Inflammatory macrophage treated with lipopolysaccharide for 1 hour (primary cell): ENCODE data around the gene ZC3H12A.

Source experiments
- DNase-seq, 2 donors: peaks; one replicate each; pipeline ENCODE4 v3.0.0-alpha.2; 2020 to 2022

Gene ZC3H12A

GRCh38 chr1:37479255-37480124, 5.1 kb downstream of the ZC3H12A start:
- peak; percentile 96 to 99 for DNase-seq

GRCh38 chr1:37480125-37480466, 5.7 kb downstream of the ZC3H12A start:
- DNase-seq, result no peak

DNA sequence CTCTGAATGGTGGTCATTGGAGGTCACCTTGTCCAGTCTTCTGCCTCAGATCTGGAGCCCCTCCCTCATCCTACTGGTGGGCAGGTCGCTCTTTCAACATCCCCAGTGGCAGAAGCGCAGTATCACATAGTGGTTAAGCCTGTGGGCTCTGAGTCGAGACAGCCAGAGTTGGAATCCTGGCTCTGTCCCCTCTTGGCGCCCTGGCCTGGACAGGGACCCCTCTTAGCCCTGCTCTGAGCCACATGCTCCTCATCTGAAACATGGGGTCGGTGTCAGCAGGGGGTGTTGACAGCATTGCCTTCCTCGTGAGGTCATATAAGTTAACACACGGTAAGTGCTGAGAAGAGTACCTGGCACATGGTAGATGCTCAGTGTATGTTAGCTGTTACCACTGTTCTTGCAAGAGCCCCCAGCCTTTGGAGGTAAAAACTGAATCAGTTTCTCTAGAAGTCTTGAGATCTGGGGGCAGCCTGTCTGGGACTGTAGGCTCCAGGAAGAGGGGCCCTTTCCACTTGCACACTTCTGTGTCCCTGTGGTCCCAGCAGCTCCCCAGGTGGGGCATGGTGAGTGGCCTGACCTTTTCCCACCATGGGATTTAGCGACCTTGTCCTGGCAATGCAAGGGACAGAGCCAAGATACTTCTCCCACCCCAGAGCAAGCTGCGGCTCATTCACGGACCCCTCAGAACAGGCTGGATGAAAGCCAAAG, 6.4 kb downstream of the ZC3H12A start:
- no peak for DNase-seq

- DNase-seq, result peak; percentile 67 to 81
These were observed 7.1 kb downstream of the ZC3H12A start for GRCh38 chr1:37481289-37482003.

DNA sequence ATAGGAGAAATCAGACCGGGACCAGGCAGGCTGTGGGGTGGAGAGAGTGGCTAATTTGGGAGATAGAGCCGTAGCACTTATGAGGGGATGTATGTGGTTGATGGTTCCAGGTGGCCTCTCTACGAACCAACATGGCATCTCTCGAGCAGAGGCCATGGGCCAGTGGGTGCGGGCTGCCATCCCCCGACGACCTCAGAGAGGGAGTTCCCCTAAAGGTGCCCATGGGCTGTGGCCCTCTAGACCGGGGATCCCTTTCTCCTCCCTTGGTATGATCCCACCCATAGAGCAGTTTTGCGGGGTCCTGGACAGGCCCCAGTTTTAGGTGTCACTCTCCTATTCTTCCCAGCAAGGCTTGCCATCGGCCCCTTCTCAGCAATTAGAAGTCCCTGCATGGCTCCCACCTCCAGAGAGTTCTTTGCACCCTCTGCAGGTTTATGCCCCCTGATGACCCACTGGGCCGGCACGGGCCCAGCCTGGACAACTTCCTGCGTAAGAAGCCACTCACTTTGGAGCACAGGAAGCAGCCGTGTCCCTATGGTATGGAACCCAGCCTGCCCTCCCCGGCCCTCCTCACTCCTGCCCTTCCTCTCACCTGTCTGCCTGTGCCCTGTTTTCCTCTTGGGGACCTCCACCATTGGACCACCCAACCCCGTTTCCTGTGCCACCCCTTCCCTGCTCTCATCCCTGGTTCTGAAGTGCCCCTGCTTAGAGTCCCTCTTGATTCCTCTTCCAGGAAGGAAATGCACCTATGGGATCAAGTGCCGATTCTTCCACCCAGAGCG, 7.8 kb downstream of the ZC3H12A start:
- DNase-seq, result no peak

DNA sequence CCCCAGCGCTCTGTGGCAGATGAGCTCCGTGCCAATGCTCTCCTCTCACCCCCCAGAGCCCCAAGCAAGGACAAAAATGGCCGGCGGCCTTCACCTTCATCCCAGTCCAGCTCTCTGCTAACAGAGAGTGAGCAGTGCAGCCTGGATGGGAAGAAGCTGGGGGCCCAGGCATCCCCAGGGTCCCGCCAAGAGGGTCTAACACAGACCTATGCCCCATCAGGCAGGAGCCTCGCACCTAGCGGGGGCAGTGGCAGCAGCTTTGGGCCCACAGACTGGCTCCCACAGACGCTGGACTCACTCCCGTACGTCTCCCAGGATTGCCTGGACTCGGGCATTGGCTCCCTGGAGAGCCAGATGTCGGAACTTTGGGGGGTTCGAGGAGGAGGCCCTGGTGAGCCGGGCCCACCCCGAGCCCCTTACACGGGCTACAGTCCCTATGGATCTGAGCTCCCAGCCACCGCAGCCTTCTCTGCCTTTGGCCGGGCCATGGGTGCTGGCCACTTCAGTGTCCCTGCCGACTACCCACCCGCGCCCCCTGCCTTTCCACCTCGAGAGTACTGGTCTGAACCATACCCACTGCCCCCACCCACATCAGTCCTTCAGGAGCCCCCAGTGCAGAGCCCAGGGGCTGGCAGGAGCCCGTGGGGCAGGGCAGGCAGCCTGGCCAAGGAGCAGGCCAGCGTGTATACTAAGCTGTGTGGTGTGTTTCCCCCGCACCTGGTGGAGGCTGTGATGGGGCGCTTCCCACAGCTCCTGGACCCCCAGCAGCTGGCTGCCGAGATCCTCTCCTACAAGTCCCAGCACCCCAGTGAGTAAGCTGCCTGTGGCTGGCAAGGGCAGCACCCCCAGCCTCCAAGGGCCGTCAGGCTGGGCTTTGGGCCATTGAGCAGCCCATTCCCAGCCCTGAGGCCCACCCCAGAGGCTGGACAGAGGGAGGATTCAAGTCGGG, 8.7 kb downstream of the ZC3H12A start:
- DNase-seq, result no peak

DNA sequence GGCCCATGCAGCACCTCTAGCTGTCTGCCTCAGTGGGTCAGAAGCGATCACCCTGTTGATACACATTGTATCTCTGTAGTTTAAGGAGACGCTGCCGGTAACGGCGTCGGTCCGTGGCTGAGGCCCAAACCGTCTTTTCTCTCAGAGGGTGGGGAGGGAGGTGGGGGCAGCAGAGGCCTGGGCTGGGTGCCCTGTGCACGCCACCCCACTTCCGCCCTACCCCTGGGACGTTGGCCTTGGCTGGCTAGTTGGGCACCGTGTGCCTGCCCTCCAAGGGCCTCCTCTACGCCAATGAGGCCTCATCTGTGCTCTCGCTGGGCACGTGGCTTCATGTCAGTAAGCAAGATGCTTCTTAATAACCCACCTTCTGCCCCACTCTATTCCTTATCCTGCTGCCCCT, 9.4 kb downstream of the ZC3H12A start:
- no peak for DNase-seq

GRCh38 chr1:37484325-37485051, 10.1 kb downstream of the ZC3H12A start:
- DNase-seq, result no peak

DNA sequence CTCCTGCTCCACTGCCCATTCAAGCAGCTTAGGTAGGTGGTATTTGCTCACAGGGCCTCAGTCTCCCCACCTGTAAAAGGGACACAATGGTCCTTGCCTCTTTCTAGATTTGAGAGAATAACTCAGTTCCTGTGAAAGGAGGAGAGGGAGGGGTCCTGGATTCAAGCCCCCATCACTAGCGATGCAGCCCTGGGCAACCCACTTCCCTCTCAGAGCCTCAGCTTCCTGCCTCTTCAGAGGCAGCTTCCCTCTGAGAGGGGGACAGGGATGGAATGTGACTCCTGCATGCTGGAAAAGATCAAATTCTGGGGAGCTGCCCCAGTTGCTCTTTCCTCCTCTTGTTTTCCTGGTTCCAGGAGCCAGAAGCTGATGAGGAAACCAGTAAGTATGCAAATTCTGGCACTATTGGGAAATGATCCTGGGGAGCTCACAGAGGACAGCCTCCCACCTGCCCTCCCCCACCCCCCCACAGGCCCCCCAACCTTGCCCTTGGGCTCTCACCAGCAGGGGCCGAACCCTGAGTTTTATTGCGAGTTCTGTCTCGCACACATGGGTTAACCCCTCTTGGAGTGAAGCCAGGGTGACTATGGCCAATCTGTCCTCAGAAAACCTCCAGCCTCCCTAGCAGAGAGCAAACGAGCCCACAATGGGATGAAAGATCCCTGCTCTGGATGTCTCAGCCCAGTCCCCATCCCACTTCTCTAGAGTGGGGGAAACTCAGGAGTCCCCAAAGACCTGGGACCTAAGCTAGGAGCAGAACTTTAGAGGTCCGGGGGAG, 11.7 kb downstream of the ZC3H12A start:
- DNase-seq, result peak in 1 of 2 donors; percentile 77

DNA sequence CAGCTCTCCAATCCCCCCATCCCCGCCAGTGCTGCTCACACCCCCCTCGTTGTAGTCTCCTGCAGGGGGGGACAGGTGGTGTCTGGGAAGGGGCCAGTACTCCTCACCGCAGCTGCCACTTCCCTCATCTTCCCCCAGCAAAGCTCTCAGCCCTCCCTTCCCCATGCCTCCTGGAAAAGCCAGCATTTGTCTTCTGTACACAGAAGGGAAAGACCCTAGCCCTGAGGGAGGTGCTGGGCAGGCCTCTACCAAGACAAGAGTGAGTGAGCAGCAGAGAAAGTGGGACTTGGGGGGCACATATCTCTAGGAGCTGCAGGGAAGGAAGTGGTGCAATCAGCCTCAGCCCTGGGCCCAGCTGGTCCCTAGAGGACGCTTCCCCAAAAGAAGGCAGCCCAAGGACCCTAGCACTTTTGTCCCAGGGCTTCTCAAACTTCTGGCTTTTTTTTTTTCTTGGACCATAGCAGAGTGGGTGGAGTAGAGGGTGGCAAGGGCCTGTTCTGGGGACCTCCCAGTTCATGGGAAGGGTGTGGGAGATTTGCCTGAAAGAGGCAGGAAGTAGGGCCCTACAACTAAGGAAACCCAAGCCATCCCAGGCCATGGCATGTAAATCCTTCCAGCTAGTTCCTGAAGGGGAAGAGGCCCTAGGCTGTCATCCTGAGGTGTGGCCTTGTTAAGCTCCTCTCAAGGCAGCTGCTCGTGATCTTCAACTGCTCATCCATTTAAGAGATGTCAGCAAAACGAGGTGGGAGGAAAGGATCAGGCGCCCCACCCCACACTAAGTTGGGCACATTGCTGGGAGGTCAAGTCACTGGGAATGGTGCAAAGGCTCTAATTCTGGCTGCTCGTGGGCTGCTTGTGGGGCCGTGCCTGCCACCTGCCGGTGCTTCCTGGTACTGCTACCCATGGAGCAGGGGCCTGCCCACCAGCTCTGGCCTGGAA, 12.6 kb downstream of the ZC3H12A start:
- DNase-seq, result peak; percentile 88 to 95

GRCh38 chr1:37487619-37487984, 13.2 kb downstream of the ZC3H12A start:
- DNase-seq, result no peak

DNA sequence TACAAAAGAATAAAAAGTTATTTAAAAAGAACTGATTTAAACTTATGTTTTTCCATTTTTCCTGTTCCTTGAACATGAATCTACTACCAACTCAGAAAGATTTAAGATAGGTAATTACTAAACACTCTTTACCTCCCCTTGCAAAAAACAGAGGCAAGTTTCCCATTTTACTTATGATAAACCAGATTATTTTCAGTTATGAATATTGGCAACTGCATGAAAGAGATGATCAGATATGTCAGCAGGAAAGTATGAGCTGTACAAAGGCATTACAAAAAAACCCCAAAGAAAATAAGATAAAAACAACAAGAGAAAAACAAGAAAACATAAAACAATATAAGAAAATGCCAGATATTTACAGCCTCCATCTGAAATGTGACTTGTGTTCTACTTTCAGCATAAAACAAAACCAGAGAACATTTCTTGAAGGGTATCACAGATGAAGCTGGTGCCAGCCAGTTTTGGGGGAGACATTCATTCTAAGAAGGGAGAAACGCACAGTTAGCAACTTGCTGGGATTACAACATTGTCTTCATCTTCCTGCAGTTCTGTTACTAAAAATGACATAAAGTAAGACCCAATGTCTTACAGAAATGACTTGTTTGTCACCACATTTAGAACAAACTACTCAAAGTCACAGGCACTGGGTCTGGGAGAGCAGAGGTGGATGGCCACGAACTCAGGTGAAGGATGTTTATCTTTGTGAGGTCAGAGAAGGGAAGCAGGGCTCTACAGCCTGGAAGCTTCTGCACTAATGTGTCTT, 19.1 kb downstream of the ZC3H12A start:
- DNase-seq, result no peak

- DNase-seq, result no peak
These were observed 21.5 kb downstream of the ZC3H12A start for GRCh38 chr1:37495875-37496274.

- DNase-seq, result no peak
These were observed 23.5 kb downstream of the ZC3H12A start for GRCh38 chr1:37497832-37498231.

- DNase-seq, result no peak
These were observed 24.7 kb downstream of the ZC3H12A start for GRCh38 chr1:37498872-37499617.

DNA sequence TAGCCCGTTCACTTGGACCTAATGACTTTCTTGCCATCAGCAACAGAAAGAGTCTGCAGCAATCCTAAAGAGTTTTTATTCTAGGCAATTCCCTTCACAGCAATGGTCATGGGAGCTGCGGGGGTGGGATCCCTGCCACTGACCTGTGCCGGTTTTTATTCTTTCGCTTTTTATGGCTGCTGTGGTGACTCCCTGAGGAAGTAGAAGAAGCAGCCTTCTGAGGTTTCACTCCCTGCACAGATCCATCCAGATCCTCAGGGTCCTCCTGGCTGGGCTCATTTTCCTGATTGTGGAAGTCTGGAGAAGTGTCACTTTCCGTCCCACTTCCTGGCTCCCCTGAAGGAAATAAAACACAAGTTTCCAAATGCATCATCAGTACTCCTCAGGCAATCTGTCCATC, 27.3 kb downstream of the ZC3H12A start:
- no peak for DNase-seq

- DNase-seq, result no peak
These were observed 27.7 kb downstream of the ZC3H12A start for GRCh38 chr1:37502104-37502503.
